HG03558 (cell line): ENCODE data around the gene DCTN3.

Source experiments
- ATAC-seq: cut with Tn5 transposase; IDR thresholded peaks from one replicate; pipeline ENCODE4 v1.9.1; 2021; ENCODE audit warnings: moderate number of reproducible peaks; ENCODE audit not compliant: unreplicated experiment; ENCODE audit errors: extremely low read depth

DCTN3 gene

DNA sequence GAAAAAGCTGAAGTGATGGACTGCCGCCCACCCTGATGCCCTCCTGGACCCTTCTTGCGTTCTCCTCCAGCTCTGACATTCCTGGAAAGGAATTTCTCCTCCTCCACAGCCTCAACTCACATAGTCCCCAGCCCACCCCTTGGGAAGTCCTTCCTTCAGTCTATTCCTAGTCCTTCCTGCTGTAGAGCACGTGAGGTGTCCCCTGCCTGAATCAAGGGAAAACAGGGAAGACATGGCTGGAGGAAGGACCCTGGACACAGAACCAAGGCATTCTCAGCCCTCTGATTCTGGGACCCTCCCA, 4.8 kb upstream of the DCTN3 start:
- ATAC-seq, result no peak

DNA sequence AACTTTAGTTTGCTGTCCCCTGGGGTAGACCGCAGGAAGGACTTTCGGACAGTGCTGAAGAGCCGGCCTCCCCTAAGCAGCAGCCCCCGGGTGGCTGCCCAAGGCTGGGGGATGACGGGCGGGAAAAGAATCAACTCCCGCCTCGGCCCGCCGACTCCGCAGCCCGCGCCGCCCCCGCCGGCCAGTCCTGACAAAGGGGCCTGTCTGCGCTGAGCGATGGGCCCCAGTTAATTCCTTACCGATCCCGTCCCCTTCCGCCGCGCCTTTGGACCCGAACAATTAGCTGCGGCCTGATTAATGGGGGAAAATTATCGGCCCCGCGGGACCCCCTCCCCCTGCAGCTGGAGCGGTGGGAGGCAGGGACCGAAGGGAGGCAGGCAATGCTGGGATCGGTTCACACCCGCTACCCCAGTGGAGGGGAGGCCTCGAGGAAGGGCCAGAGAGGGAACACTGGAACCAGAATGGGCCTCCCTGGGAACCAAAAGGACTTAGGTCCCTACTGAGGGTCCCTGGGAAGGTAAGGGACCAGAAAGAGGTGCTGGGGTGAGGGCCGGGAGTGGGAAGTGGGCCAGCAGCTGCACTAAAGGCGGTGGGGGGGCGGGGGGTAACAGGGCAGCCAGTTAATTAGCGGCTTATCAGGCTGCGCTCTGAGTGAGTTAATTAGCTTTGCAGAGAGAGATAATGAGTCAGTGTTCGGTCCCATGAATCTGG, 4.3 kb upstream of the DCTN3 start:
- ATAC-seq, result no peak

DNA sequence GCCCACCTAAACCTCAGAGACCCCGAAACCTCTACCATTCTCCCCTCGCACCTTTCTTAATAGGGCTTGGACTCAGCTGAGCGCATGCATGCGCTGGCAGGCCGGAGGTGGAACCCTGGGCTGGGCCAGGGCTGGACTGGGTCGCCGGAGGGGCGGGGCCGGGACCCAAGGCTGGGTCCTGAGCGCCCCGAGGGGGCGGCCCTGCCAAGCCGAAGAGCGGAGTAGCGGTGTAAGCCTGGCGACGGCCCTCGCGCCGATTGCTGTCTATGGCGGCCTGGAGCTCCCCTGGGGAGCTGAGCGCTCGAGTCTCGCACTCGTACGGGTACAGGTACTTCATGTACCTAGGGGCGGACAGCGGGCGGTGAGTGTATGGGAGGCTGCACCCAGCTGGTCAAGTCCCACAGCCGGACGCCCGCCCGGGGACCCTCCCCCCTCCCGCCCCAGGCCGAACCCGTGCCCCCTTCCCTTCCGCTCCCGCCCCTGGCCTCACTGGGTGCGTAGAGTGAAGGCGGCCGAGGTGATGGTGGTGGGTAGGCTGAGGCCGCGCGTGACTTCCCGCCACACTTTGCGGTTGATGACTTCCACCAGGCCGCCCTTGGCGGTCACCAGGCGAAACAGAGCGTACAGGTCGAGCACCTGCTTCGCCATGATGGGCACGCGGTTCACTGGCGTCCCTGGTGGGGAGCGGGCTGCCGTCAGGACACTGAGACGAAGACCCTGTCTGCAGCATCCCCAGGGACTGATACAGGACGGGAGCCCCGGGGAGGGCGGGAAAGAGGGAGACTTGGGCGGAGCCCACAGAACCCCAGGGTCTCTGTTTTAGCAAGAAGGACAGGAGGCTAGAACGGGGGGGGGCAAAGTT, 3.3 kb upstream of the DCTN3 start:
- ATAC-seq, result no peak

DNA sequence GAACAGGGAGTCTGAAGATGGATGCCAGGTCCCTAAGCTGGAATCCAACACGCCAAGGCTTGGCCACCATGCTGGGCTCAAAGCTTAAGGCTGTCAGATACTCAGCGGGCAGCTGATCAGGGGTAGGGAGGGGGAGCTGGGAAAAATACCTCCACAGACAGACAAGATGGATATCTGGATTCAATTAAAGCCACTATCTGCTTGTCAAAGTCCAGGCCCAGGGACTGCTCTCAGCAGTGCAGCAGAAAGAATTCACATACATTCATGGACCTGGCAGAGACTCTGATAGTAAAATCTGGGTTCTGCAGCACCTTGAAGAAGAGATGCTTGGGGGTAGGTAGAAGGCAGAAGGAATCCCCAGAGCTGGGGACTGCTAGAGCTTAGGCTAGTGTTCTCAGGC, 5.2 kb downstream of the DCTN3 start:
- no peak for ATAC-seq

DNA sequence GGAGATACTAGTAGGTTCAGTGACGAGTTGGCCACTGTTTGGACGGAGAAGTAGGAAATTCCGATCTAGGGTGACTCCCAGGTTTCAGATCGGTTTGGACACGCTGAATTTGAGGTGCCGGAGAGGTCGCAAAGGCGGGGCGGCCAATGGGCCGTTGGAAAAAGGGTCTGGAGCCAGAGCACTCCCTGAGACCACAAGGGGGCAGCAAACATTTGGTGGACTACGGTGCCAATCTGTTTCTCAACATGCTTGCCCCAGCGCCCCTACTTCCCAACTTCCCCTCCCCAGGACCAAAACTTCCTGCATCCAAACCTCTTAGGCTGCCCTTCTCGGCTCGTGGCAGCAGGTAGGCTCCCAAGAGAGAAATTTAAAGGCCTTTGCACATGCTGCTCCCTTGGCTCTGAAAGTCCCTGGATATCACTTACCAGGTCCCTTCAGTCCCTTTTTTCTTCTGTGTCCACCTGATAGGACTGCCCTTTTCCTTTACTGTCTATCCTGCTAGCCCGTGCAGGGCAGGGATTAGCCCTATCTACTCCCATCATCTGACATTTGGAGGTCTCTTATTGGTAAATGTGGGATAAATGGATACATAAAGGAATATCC, 7.4 kb downstream of the DCTN3 start:
- no peak for ATAC-seq

DNA sequence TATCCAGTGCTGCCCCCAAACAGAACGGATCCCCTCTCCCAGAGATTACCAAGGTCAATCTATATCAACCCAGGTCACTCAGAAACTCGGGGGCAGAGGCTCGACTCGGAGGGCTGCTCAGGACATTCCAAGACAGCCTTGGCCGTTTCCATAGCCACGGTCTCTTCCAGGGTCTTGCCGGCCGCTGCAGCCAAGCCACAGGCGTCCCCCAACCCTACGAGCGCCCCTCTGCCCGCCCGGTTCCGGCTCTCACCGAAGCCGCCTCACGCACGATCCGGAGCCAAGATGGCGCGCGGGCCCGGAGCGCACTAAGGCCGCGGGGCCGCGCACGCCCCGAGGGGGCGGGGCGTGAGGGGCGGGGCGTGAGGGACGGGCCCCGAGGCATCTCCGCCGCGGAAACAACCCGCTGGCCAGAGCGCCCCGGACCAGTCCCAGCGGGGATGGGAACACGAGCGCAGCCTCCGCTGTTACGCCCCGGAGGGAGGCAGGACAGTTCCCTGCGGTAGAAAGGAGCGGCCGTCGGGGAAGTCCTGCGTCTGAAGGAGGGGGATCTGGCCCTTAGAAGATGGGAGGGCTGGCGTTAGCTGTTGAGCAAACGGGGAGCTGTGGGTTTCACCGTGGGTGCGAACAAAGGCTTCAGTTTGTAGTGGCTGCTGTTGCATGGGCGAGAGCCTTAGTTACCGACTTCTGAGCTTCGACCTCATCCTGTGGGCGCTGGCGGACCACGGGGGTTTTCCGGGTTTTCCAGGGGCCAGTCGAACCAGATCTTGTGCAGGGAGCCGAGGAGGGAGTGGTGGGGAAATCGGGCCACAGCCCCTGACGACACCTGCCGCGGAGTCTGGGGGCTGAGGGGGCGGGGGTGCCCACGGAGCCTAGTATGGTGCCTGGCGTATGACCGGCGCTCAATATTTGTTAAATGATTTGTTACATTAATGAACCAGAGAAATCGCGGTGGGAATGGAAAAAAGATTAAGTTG, 8.2 kb downstream of the DCTN3 start, which contains the start of gene RPP25L:
RPP25L (minus strand) TSS at position 287 of the 977 bp plus-strand sequence. CDS start 801 bp downstream, outside the sequence.
- ATAC-seq, result no peak

DNA sequence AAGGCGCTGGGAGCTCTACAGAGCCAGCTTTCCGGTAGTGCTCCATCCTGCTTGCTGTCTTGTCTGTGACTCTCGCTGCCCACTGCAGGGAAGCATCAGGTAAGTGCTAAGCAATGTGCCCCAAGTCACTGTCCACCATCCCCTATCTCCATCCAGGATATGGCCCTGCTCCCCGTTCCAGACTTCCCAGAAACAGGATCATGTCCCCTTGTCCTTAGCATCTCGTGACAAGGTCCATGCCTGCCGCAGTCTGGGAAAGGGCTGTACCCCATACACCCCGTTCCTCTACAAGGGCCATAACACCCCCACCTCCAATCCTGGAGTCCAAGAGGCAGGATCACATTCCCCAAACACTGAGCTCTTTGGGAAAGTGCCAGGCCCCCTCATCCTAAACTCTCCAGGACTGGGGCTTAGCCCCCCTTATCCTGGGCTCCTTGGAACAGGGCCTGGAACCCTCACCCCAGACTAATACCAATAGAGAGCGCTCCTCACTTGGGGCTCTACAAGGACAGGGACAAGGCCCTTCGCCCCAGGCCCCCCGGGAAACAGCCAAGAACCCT, 9.0 kb downstream of the DCTN3 start:
- ATAC-seq, result no peak

DNA sequence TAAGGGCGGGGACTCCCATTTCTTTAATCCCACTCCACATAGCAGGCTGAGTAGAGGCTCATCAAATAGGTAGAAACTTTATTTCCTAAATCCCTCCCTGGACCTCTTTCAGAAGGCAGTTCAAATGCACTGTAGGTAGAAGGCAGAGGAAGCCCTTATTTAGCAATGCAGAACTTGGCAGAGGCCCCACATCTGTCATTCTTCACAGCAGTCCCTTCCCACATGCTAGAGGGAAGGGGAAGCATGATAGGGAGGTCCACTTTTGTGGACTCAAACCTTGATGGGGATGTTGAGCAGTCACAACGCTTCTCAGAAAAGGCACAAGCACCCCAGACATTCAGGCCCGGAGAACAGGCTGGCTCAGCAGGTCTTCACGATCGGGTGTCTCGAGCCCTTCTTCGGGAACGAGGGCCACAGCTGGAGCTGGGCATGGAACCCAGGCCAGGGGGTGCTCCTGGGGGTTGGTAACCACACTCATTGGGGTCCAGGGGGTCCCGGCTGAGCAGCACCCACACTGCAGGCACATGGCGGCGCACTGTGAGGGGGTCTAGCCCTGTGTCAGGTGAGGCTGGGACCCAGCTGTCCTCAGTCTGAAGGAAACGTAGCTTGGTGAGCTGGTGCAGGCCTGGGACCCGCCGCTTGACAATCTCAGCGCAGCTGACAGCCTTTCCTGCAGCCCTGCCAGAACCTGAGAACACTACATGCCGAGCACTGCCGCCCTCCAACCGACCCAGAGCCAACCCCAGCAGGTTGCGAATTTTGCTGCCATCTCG, 9.7 kb downstream of the DCTN3 start:
- no peak for ATAC-seq

DNA sequence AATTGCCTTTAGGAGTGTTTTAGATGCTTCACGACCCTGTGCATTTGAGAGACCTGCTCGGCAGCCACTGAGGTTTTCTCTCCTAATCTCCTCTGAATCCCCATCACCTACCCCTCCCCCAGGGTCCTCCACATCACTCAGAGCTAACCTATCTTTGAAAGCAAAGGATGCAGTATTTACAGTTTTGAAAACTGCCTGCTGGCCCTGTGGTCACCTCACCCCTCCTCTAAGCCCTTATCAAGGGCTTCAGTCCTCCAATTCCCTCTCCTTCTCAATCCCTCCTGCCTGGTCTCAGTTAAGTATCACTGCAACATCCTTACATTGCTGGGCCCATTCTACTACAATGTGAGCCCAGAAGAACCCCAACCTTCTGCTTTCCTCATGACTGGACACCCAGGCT, 13.0 kb downstream of the DCTN3 start:
- no peak for ATAC-seq

DNA sequence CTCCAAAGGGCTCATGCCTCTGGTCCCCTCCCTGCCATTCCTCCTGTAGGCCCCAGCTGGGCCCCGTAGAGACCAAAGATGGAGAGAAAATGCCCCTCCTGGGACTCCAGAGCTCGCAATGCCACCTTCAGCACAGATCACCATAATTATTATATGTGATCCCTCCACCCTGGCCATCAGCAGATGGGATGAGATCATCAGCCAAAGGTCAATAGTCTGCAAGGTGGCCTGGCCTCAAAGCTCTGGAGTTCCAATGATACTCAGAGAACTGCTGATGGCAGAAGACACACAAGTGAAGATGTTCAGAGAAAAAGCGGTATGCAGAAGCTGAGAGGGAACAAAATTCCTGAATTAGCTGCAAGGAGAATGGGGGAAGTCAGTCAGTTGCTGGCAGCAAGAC, 13.4 kb downstream of the DCTN3 start:
- ATAC-seq, result no peak

DNA sequence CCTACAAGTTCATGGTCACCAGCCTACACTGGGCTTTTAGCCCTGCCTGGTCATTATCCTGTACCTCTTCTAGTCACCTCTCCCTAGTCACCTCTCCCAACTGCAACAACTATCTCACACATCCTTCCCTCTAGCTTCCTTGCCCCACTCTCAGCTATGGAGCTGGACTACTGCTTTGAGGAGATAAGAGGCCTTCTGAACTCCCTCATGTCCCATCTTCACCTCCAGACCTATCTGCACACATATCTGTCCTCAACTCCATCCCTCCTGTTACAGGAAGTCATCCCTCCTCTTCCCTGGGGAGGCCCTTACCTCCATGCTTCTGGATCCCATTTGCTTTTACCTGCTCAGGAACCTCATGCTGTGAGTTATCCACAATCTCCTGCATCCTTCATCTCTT, 14.1 kb downstream of the DCTN3 start:
- no peak for ATAC-seq

DNA sequence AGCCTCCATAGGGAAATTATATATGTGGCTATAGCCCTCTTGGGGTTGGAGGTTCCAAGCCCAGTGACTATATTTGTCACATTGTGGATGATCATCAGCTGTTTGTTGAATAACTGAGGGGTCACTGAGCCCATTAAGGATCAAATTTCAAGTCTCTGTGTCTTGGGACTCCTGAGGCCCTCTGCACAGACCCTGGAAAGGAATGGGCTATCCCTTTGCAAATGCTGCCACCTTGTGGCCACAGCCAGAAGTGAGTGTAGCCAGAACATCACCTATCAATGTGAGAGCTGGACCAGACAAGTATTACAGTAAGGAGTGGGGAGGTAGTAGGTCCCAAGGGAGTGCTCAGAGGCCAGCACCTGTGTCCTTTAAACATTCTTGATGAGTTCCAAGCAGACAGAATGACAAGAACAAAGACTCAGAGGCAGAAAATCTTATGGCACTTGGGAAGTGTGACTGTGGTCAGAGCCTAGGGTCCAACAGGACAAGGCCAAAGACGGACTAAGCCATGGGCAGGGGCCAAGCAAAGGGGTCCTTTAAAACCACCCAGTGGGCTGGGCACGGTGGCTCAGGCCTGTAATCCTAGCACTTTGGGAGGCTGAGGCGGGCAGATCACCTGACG, 16.6 kb downstream of the DCTN3 start:
- ATAC-seq, result no peak

DNA sequence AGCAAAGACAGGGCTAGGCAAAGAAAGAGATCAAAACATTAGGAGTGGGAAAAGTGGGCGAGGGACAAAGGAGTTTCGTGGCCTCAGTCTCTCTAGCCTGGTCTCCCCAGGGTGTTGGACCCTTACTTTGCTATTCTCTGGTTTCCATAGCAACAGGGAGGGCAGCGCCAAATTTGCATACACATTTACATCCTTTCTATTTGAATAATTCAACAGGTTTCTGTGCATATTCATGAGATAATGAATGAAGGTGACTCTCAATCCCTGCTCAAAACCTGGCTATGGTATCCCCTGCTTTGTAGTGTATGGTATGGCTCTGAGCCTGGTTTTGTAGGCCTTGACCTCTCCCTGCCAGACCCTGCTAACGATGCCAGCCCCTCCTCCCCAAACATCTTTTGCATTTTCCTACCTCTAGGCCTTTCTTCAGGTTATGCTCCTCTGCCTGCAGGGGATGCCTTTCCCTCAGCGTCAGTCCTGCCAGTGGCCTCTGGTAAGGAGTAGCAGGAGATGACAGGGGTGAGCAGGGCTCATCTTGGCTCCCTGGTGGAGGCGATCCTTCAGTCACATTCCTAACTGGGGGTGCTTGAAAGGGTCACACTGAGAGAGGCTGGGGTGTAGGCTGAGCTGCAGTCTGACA, 18.2 kb downstream of the DCTN3 start:
- no peak for ATAC-seq

DNA sequence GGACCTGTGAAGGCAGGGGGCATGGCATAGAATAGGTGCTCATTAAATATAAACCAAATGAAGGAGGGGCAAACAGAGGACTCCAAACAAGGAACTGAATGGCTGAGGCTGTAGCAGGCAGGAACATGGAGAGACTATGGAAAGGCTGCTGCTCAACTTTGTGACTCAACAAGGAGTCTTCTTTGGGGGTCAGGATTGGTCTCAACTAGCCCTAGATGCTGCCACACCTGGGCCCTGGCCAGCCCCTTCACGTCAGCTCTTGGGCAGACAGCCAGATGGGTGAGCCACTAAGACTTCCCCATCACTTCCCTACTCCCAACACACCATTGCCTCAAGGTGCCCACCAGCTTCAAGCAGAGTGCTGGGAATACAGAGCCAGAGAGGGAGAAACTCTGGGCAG, 19.4 kb downstream of the DCTN3 start:
- no peak for ATAC-seq

DNA sequence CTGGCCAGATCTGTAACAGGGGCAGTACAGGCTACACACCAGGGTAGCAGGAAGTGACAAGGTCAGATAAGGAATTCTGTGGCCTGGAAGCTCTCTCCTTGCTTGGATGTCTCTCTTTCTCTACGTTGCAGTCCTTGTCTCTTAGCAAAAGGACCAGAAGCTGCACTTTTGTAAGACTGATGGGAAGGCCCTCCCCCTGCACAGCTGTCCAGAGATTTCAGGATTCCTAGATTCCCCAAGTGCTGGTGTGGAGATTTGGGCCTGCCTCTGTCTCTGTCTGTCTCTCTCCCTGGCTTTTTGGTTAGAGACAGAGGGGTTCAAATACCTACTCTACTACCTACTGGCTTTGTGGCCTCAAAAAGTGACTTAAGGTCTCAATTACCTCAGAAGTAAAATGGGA, 20.7 kb downstream of the DCTN3 start:
- ATAC-seq, result no peak

DNA sequence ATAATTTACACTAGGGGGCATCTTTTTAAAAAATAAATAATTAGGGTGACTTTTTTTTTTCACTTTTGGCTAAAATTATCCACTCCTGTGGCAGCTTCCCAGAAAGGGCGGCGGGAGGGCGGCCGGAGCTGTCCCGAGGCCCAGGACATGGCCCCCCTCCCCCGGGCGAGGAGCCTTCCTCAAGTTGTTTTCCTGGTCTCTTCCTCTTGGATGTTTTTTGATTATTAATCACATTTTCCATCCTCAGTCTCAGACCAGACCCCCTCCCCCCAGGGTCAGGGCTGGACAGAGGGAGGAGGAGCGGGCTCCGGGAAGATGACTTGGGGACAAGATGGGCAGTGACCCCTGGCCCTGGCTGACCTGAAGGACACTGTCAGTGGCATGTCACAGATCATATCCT, 26.1 kb downstream of the DCTN3 start:
- ATAC-seq, result no peak

DNA sequence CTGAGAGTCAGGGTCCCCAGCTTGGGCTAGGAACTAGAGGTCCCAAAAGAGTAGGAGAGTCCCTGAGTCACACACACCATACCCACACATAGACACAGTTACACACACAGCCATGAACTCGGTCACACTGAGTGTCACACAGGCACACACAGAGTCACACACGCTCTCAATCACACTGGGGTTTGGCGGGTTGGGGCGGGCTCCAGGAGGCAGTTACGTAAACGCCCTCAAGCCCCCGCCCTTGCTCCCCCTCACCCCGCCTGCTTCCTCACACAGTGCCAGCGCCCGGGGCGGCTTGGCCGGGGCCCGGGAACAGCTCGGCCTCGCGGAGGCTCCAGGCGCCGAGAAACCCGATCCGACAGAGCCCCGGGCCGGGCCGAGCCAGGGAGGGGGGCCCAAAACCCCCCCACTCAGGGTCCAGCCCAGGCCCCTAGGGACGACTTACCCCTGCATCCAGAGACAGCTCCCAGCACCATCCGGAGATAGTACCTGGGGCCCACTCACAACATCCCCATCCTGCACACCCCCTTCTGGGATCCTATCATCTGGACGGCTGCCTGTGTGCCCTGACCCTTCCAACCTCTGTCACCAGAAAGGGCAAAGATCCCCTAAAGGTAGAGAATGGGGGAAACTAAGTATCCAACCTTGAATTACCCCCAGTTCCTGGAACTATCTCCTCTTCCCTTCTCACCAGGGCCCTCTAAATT, 27.2 kb downstream of the DCTN3 start:
- ATAC-seq, result no peak
